Amygdala (tissue), 56 donors: Measurements from ENCODE around the gene SPOCK3.
"Not testable (repeated sequence)": the region's sequence is repeated elsewhere in the genome, so short reads cannot be mapped to it uniquely, and the experiment has no call there.

Experiments
- DNase-seq, 56 donors: peaks; one replicate each; lab custom pipeline; 2025; lab: John Stamatoyannopoulos, UW

The SPOCK3 gene

GRCh38 chr4:166980419-166980818, 253.9 kb downstream of the SPOCK3 start:
- DNase-seq, result no peak

- DNase-seq, result no peak
Observed at GRCh38 chr4:166977596-166977995, 256.7 kb downstream of the SPOCK3 start.

GRCh38 chr4:166972071-166972470, 262.2 kb downstream of the SPOCK3 start:
- DNase-seq, result peak in 2 of 56 donors; percentile 23 to 42

- DNase-seq, result not testable (repeated sequence)
Observed at GRCh38 chr4:166968219-166968618, 266.1 kb downstream of the SPOCK3 start.

GRCh38 chr4:166965562-166965961, 268.7 kb downstream of the SPOCK3 start:
- no peak for DNase-seq

GRCh38 chr4:166957451-166957850, 276.8 kb downstream of the SPOCK3 start:
- DNase-seq, result no peak

- DNase-seq, result no peak
Observed at GRCh38 chr4:166956484-166956883, 277.8 kb downstream of the SPOCK3 start.

- DNase-seq, result no peak
Observed at GRCh38 chr4:166941629-166942028, 292.7 kb downstream of the SPOCK3 start.

GRCh38 chr4:166930464-166930863, 303.8 kb downstream of the SPOCK3 start:
- no peak for DNase-seq

GRCh38 chr4:166924424-166924823, 309.9 kb downstream of the SPOCK3 start:
- DNase-seq, result no peak

GRCh38 chr4:166913926-166914325, 320.4 kb downstream of the SPOCK3 start:
- DNase-seq, result no peak

GRCh38 chr4:166903408-166903807, 330.9 kb downstream of the SPOCK3 start:
- no peak for DNase-seq

- DNase-seq, result no peak
Observed at GRCh38 chr4:166902941-166903340, 331.4 kb downstream of the SPOCK3 start.

- no peak for DNase-seq
Observed at GRCh38 chr4:166896254-166896653, 338.0 kb downstream of the SPOCK3 start.

- no peak for DNase-seq
Observed at GRCh38 chr4:166895771-166896170, 338.5 kb downstream of the SPOCK3 start.

- DNase-seq, result no peak
Observed at GRCh38 chr4:166887457-166887856, 346.8 kb downstream of the SPOCK3 start.

GRCh38 chr4:166886718-166887117, 347.6 kb downstream of the SPOCK3 start:
- no peak for DNase-seq

- no peak for DNase-seq
Observed at GRCh38 chr4:166882221-166882620, 352.1 kb downstream of the SPOCK3 start.

- DNase-seq, result no peak
Observed at GRCh38 chr4:166875821-166876220, 358.5 kb downstream of the SPOCK3 start.

- no peak for DNase-seq
Observed at GRCh38 chr4:166862032-166862431, 372.3 kb downstream of the SPOCK3 start.

- DNase-seq, result not testable (repeated sequence)
Observed at GRCh38 chr4:166850398-166850797, 383.9 kb downstream of the SPOCK3 start.

- no peak for DNase-seq
Observed at GRCh38 chr4:166846939-166847338, 387.4 kb downstream of the SPOCK3 start.

GRCh38 chr4:166842795-166843261, 391.5 kb downstream of the SPOCK3 start:
- no peak for DNase-seq
